Esophagus muscularis mucosa (tissue), 4 donors: ENCODE data around the gene NPBWR2. TPM values are rescaled to one million over a fixed set of nuclear protein-coding genes. Genes with fewer than 3 reads are reported as not detected.

ENCODE experiments used
- DNase-seq: peaks from one replicate; pipeline ENCODE4 v3.0.0-alpha.2; 2017; ENCODE audit errors: extremely low spot score
- H3K27ac ChIP-seq, 4 donors: fragments of 200-600 bp; sonication (generic); replicated peaks in 1 of 4; 1 replicate in 3 of 4; 2 replicates in 1 of 4; pipeline ENCODE4 v1.5.1; 2016 to 2019; ENCODE audit warnings: mild to moderate bottlenecking in 1 of 4
- H3K27me3 ChIP-seq, 4 donors: fragments of 200-600 bp; sonication (generic); one replicate each; pipeline versions ENCODE4 v1.5.1 to v1.6.0; 2016 to 2019
- H3K36me3 ChIP-seq, 4 donors: fragments of 200-600 bp; sonication (generic); one replicate each; pipeline ENCODE4 v1.5.1; 2016 to 2019
- H3K4me1 ChIP-seq, 4 donors: fragments of 200-600 bp; sonication (generic); one replicate each; pipeline ENCODE4 v1.5.1; 2016 to 2019
- H3K4me3 ChIP-seq, 4 donors: fragments of 200-600 bp; sonication (generic); 1 replicate in 2 of 4; 2 replicates in 2 of 4; pipeline ENCODE4 v1.5.1; 2016 to 2019; ENCODE audit warnings: mild to moderate bottlenecking in 4 of 4, moderate library complexity in 1 of 4
- H3K9me3 ChIP-seq, 4 donors: fragments of 200-600 bp; sonication (generic); 1 replicate in 3 of 4; 2 replicates in 1 of 4; pipeline ENCODE4 v1.5.1; 2016 to 2019
- CTCF ChIP-seq, 3 experiments: fragments of 200-600 bp in 2 of 3; fragments of 450-650 bp in 1 of 3; sonication (generic) in 2 of 3; IDR thresholded peaks; one replicate each; pipeline ENCODE4 v1.5.1; 2017 to 2019; ENCODE audit warnings: antibody characterized with exemption in 3 of 3, mild to moderate bottlenecking in 2 of 3, moderate library complexity in 1 of 3
- EP300 ChIP-seq: sonication (generic); formaldehyde crosslinking; IDR thresholded peaks from one replicate; pipeline ENCODE4 v1.6.1; 2017; ENCODE audit warnings: antibody characterized with exemption
- POLR2A ChIP-seq: fragments of 450-650 bp; IDR thresholded peaks from one replicate; pipeline ENCODE4 v1.6.1; 2017; ENCODE audit warnings: antibody characterized with exemption, moderate library complexity, mild to moderate bottlenecking, low read depth
- POLR2AphosphoS5 ChIP-seq, 2 donors: sonication (generic); formaldehyde crosslinking; IDR thresholded peaks; one replicate each; pipeline ENCODE4 v1.6.1; 2017; ENCODE audit warnings: antibody characterized with exemption in 2 of 2
- whole genome bisulfite sequencing: methylation state at CpG from one replicate; pipeline ENCODE4 v1.1.5; 2018; 5-methylcytosine and 5-hydroxymethylcytosine counted together
- intact Hi-C: fragments of 100-400 bp; cut with DNase I; formaldehyde crosslinking; loops from one replicate; pipeline ENCODE4 v1.15.1; 2023
- total RNA-seq, 4 donors: library from RNA; depleted of rRNA; stranded (reverse); fragments of >200 nt; gene quantifications; one replicate each; pipeline versions ENCODE4 v1.1.0 to v1.2.1, GENCODE V29; 2016

Gene NPBWR2
- total RNA-seq, 4 donors from 2014 or later = not detected

- Histone ChIP-seq H3K27me3 (no peaks in the 10 kb centered on the region), H3K4me1 (peaks cover 7 to 19% (median 11%) of the 10 kb centered on the region in 4 donors), H3K9me3 (no peaks in the 10 kb centered on the region), H3K4me3 (no peak overlapping the region), H3K27ac (no peak overlapping the region), H3K36me3 (peaks cover 6 to 51% (median 37%) of the 10 kb centered on the region in 4 donors)
- TF ChIP-seq POLR2A (no peak), EP300 (no peak), POLR2AphosphoS5 (IDR thresholded peaks at IDR 0.05) (no peak), CTCF (IDR thresholded peaks at IDR 0.05) (no peak)
- WGBS = 91% methylated on average over 30 of the region's 37 CpGs
- DNase-seq = no peak
- intact Hi-C loops = no loop called here
These were observed 33.7 kb downstream of the NPBWR2 start for GRCh38 chr20:64073476-64074183.

GRCh38 chr20:64072498-64073063, 34.8 kb downstream of the NPBWR2 start:
- intact Hi-C loops = no loop called here
- Histone ChIP-seq H3K4me3 (no peak overlapping the region), H3K27me3 (no peaks in the 10 kb centered on the region), H3K9me3 (no peaks in the 10 kb centered on the region), H3K27ac (no peak overlapping the region), H3K4me1 (peaks cover 0 to 10% (median under 1%) of the 10 kb centered on the region in 4 donors), H3K36me3 (peaks cover 6 to 51% (median 39%) of the 10 kb centered on the region in 4 donors)
- no peak for DNase-seq
- TF ChIP-seq POLR2AphosphoS5 (IDR thresholded peaks at IDR 0.05) (no peak), POLR2A (no peak), EP300 (no peak), CTCF (IDR thresholded peaks at IDR 0.05) (no peak)
- 75% methylated on average over 3 of the region's 14 CpGs for WGBS

GRCh38 chr20:64071341-64072332, 35.7 kb downstream of the NPBWR2 start:
- WGBS = 84% methylated on average over 27 of the region's 30 CpGs
- no peak overlapping the region for H3K4me3 ChIP-seq
- H3K9me3 ChIP-seq = no peaks in the 10 kb centered on the region
- H3K4me1 ChIP-seq = peaks cover 0 to 9% (median 0%) of the 10 kb centered on the region in 4 donors
- H3K27me3 ChIP-seq = no peaks in the 10 kb centered on the region
- TF ChIP-seq POLR2AphosphoS5 (IDR thresholded peaks at IDR 0.05) = no peak
- TF ChIP-seq EP300 = no peak
- no peak for TF ChIP-seq POLR2A
- no peak for TF ChIP-seq CTCF (IDR thresholded peaks at IDR 0.05)
- no peak overlapping the region for H3K27ac ChIP-seq
- intact Hi-C loops = no loop called here
- no peak for DNase-seq
- peaks cover 6 to 51% (median 39%) of the 10 kb centered on the region in 4 donors for H3K36me3 ChIP-seq

- DNase-seq = no peak
- Histone ChIP-seq H3K9me3 (no peaks in the 10 kb centered on the region), H3K27ac (no peak overlapping the region), H3K36me3 (peaks cover 6 to 51% (median 39%) of the 10 kb centered on the region in 4 donors), H3K27me3 (no peaks in the 10 kb centered on the region), H3K4me3 (no peak overlapping the region), H3K4me1 (peaks cover 0 to 10% (median 5%) of the 10 kb centered on the region in 4 donors)
- intact Hi-C loops = no loop called here
- TF ChIP-seq POLR2AphosphoS5 (IDR thresholded peaks at IDR 0.05) = no peak
- no peak for TF ChIP-seq CTCF (IDR thresholded peaks at IDR 0.05)
- no peak for TF ChIP-seq POLR2A
- TF ChIP-seq EP300 = no peak
- WGBS = 89% methylated on average over 28 of the region's 31 CpGs
These were observed 36.9 kb downstream of the NPBWR2 start for GRCh38 chr20:64070244-64070993.
